Pancreas (tissue), 10 donors: ENCODE measurements around the gene KCNN2. TPM values are rescaled to one million over a fixed set of nuclear protein-coding genes. Genes with fewer than 3 reads are reported as not detected.

Experiments used
- ATAC-seq, 4 donors: fragments of 200-7000 bp; cut with Tn5 transposase; one replicate each; pipeline versions ENCODE4 v1.8.0 to v1.9.1; 2020; ENCODE audit warnings: mild to moderate bottlenecking in 4 of 4, moderate library complexity in 4 of 4
- DNase-seq, 6 donors: peaks; one replicate each; pipeline ENCODE4 v3.0.0-alpha.2; 2020
- FAIRE-seq: peaks from 2 replicates; lab custom pipeline; 2012; peaks lifted over from hg19 to GRCh38; lab: Jason Lieb, UNC
- H3K27ac ChIP-seq, 4 donors: fragments of 200-600 bp; sonication (generic); 1 replicate in 3 of 4; 2 replicates in 1 of 4; pipeline versions ENCODE4 v1.5.0 to v1.8.0; 2020
- H3K27me3 ChIP-seq, 4 donors: fragments of 200-600 bp; one replicate each; pipeline ENCODE4 v1.8.0; 2021
- H3K36me3 ChIP-seq, 3 donors: fragments of 200-600 bp; sonication (generic) in 1 of 3; one replicate each; pipeline versions ENCODE4 v1.5.0 to v1.8.0; 2020 to 2021
- H3K4me1 ChIP-seq, 3 donors: fragments of 200-600 bp; one replicate each; pipeline ENCODE4 v1.8.0; 2021
- H3K4me3 ChIP-seq, 4 donors: fragments of 200-600 bp; sonication (generic) in 2 of 4; one replicate each; pipeline versions ENCODE4 v1.5.0 to v1.8.0; 2020 to 2021
- H3K9me3 ChIP-seq, 4 donors: fragments of 200-600 bp; one replicate each; pipeline ENCODE4 v1.8.0; 2021
- CTCF ChIP-seq, 4 donors: fragments of 200-600 bp; sonication (generic) in 3 of 4; IDR thresholded peaks; one replicate each; pipeline versions ENCODE4 v1.5.0 to v1.8.0; 2021; ENCODE audit warnings: antibody characterized with exemption in 4 of 4
- WGBS, 2 donors: extraction: QIAGEN DNeasy Blood & Tissue Kit; methylation state at CpG; one replicate each; pipeline ENCODE4 v1.1.7; 2013; 5-methylcytosine and 5-hydroxymethylcytosine counted together
- intact Hi-C, 3 donors: fragments of 100-400 bp; cut with DNase I; formaldehyde crosslinking; loops; one replicate each; pipeline versions ENCODE4 v1.11.1 to v1.14.2; 2022
- polyA plus RNA-seq, 2 donors: library from polyadenylated mRNA; stranded (reverse); fragments of 200-250 nt; gene quantifications; one replicate each; pipeline ENCODE4 v1.2.3, GENCODE V29; 2013
- total RNA-seq, 6 donors: library from RNA; stranded (reverse); fragmentation: NEBNext Ultra II Directional in 4 of 6; extraction: Animal tissue kit (Norgen Biotek cat#: 25700) in 4 of 6; gene quantifications; one replicate each; pipeline versions ENCODE4 v1.2.1 to v1.2.4, GENCODE V29; 2021 to 2023
- donor health status: healthy with polysubstance abuse.
- donor health status: DM: no; HTN: no; CAD: no; lungs with moderate emphysema.
- donor health status: DM: no; HTN: no; CAD: no.
- donor health status: control.
- donor health status: control.
- donor health status: Bipolar disorder and iron deficiency.
- donor health status: DM: yes; HTN: yes; CAD: no.
- donor health status: DM: no; HTN: no; CAD: no.
- donor health status: DM: no; HTN: no; CAD: no.
- donor health status: DM: yes; HTN: yes; CAD: no.

KCNN2 gene
- total and polyA plus RNA-seq, 8 donors, result 1.1 to 3.4 (median 2.6) TPM

- TF ChIP-seq CTCF (IDR thresholded peaks at IDR 0.05), result no peak
- Histone ChIP-seq H3K9me3 (no peaks in the 10 kb centered on the region), H3K27me3 (no peaks in the 10 kb centered on the region), H3K27ac (no peak overlapping the region), H3K4me1 (no peaks in the 10 kb centered on the region), H3K36me3 (no peaks in the 10 kb centered on the region), H3K4me3 (no peak overlapping the region)
- no peak for FAIRE-seq
- 80% methylated on average over 1 of the region's 1 CpG for WGBS, 2 donors
- intact Hi-C loops, result no loop called here
- ATAC-seq, result no peak
- DNase-seq, result no peak
Observed at GRCh38 chr5:114435220-114435481, 73.3 kb downstream of the KCNN2 start.

- H3K4me1 ChIP-seq, result no peaks in the 10 kb centered on the region
- no peaks in the 10 kb centered on the region for H3K27me3 ChIP-seq
- WGBS, 2 donors, result 88 to 92% methylated on average over 1 of the region's 1 CpG
- DNase-seq (no peak), FAIRE-seq (no peak), ATAC-seq (no peak)
- H3K36me3 ChIP-seq, result no peaks in the 10 kb centered on the region
- H3K9me3 ChIP-seq, result no peaks in the 10 kb centered on the region
- H3K27ac ChIP-seq, result no peak overlapping the region
- no peak overlapping the region for H3K4me3 ChIP-seq
- TF ChIP-seq CTCF (IDR thresholded peaks at IDR 0.05), result no peak
- intact Hi-C loops, result no loop called here
Observed at GRCh38 chr5:114435885-114436299, 74.0 kb downstream of the KCNN2 start.

- DNase-seq, result no peak
- FAIRE-seq, result no peak
- Histone ChIP-seq H3K27ac (no peak overlapping the region), H3K36me3 (no peaks in the 10 kb centered on the region), H3K4me1 (no peaks in the 10 kb centered on the region), H3K4me3 (no peak overlapping the region), H3K9me3 (no peaks in the 10 kb centered on the region), H3K27me3 (no peaks in the 10 kb centered on the region)
- WGBS, 2 donors, result 81 to 89% methylated on average over 2 of the region's 2 CpGs
- intact Hi-C loops, result no loop called here
- TF ChIP-seq CTCF (IDR thresholded peaks at IDR 0.05), result no peak
- no peak for ATAC-seq
Observed at GRCh38 chr5:114437936-114438335, 76.1 kb downstream of the KCNN2 start.

- FAIRE-seq, result no peak
- no peak for DNase-seq
Observed at GRCh38 chr5:114438471-114438870, 76.6 kb downstream of the KCNN2 start.

More at GRCh38 chr5:114438471-114438870, 76.6 kb downstream of the KCNN2 start:
- H3K36me3 ChIP-seq, result no peaks in the 10 kb centered on the region
- TF ChIP-seq CTCF (IDR thresholded peaks at IDR 0.05), result no peak
- H3K4me1 ChIP-seq, result no peaks in the 10 kb centered on the region
- no peak for ATAC-seq
- 90 to 91% methylated on average over 4 of the region's 4 CpGs for whole genome bisulfite sequencing, 2 donors
- no peak overlapping the region for H3K27ac ChIP-seq
- H3K9me3 ChIP-seq, result no peaks in the 10 kb centered on the region
- intact Hi-C loops, result no loop called here
- no peak overlapping the region for H3K4me3 ChIP-seq
- H3K27me3 ChIP-seq, result no peaks in the 10 kb centered on the region
